Measurements from ENCODE around the gene PRKD1. TPM values are rescaled to one million over a fixed set of nuclear protein-coding genes. Genes with fewer than 3 reads are reported as not detected.

PRKD1 gene
- total RNA-seq, 2 experiments from 2014 or later: not detected

DNA sequence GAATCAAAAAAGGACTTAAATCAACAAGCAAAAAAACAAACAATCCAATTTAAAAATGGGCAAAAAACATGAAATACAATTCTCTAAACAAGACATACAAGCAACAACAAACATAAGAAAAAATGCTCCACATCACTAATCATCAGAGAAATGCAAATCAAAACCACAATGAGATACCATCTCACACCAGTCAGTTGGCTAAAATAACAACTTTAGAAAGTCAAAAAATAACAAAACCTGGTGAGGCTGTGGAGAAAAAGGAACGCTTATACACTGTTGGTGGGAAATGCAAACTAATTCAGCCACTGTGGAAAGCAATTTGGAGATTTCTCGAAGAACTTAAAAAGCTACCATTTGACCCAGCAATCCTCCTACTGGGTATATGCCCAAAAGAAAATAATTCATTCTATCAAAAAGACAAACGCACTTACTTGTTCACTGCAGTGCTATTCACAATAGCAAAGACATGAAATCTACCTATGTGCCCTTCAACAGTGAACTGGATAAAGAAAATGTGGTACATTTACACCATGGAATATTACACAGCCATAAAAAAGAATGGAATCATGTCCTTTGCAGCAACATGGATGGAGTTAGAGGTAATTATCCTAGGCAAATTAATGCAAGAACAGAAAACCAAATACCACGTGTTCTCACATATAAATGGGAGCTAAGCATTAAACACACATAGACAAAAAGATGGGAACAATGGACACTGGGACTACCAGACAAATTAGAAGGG lies 26.9 kb downstream of the PRKD1 start:
- ATAC-seq (ENCODE audit: poor library complexity) (no peak), DNase-seq (no peak)
- H3K4me1 Mint-ChIP-seq (ENCODE audit: low read depth): no peaks in the 10 kb centered on the region
- ChIA-PET POLR2A (no interaction called here), CTCF (no interaction called here)
- no peaks in the 10 kb centered on the region for H3K9me3 ChIP-seq (ENCODE audit: control insufficient read depth in 1 of 2, insufficient read depth in 1 of 2, low read length in 2 of 2)
- H3K27ac Mint-ChIP-seq: no peak overlapping the region
- H3K27ac ChIP-seq (ENCODE audit: low read depth in 1 of 2, low read length in 2 of 2): no peak overlapping the region
- H3K27me3 ChIP-seq (ENCODE audit: control insufficient read depth in 1 of 2, insufficient read depth in 2 of 2, low read length in 2 of 2): no peaks in the 10 kb centered on the region
- H3K9me3 Mint-ChIP-seq: no peaks in the 10 kb centered on the region
- H3K4me3 Mint-ChIP-seq: no peak overlapping the region
- TF ChIP-seq, protein P1, sequence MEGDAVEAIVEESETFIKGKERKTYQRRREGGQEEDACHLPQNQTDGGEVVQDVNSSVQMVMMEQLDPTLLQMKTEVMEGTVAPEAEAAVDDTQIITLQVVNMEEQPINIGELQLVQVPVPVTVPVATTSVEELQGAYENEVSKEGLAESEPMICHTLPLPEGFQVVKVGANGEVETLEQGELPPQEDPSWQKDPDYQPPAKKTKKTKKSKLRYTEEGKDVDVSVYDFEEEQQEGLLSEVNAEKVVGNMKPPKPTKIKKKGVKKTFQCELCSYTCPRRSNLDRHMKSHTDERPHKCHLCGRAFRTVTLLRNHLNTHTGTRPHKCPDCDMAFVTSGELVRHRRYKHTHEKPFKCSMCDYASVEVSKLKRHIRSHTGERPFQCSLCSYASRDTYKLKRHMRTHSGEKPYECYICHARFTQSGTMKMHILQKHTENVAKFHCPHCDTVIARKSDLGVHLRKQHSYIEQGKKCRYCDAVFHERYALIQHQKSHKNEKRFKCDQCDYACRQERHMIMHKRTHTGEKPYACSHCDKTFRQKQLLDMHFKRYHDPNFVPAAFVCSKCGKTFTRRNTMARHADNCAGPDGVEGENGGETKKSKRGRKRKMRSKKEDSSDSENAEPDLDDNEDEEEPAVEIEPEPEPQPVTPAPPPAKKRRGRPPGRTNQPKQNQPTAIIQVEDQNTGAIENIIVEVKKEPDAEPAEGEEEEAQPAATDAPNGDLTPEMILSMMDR (IDR thresholded peaks at IDR 0.05): no peak
- H3K27me3 Mint-ChIP-seq: no peaks in the 10 kb centered on the region
- H3K4me1 ChIP-seq (ENCODE audit: insufficient read depth, low read length): no peaks in the 10 kb centered on the region
- H3K36me3 Mint-ChIP-seq (ENCODE audit: low read depth): no peaks in the 10 kb centered on the region
- H3K36me3 ChIP-seq (ENCODE audit: insufficient read depth, low read length): no peaks in the 10 kb centered on the region
- no peak overlapping the region for H3K4me3 ChIP-seq (ENCODE audit: low read length)
- intact Hi-C loops (cut with DNase I, micrococcal nuclease): no loop called here

DNA sequence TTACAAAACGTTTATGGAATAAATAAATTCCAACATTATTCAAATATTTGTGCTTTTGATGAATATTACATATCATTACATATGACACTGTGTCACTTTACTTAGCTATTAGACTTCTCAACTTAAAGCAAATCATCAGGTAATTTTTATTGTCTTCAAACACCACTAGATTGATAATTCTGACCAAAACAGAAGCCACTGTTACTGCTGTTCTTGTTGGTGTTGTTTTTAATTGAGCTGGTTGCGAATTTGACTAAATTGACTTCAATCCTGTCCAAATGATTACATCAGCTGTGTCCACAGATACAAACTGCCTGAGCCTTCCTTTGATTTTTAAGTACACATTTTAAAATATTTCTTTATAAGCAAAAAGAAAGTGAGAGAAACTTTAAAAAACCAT lies 29.2 kb downstream of the PRKD1 start:
- Mint-ChIP-seq H3K27ac (no peak overlapping the region), H3K9me3 (no peaks in the 10 kb centered on the region), H3K4me1 (ENCODE audit: low read depth) (no peaks in the 10 kb centered on the region), H3K36me3 (ENCODE audit: low read depth) (no peaks in the 10 kb centered on the region), H3K27me3 (no peaks in the 10 kb centered on the region), H3K4me3 (no peak overlapping the region)
- H3K9me3 ChIP-seq (ENCODE audit: control insufficient read depth in 1 of 2, insufficient read depth in 1 of 2, low read length in 2 of 2): peaks cover 0 to 4% of the 10 kb centered on the region in 2 experiments
- ATAC-seq (ENCODE audit: poor library complexity): no peak
- H3K27ac ChIP-seq (ENCODE audit: low read depth in 1 of 2, low read length in 2 of 2): no peak overlapping the region
- CTCF ChIA-PET: no interaction called here
- POLR2A ChIA-PET: no interaction called here
- no peak for DNase-seq
- TF ChIP-seq, protein P1 (IDR thresholded peaks at IDR 0.05): no peak
- H3K4me1 ChIP-seq (ENCODE audit: insufficient read depth, low read length): no peaks in the 10 kb centered on the region
- no peak overlapping the region for H3K4me3 ChIP-seq (ENCODE audit: low read length)
- intact Hi-C loops (cut with DNase I, micrococcal nuclease): no loop called here
- H3K36me3 ChIP-seq (ENCODE audit: insufficient read depth, low read length): no peaks in the 10 kb centered on the region
- no peaks in the 10 kb centered on the region for H3K27me3 ChIP-seq (ENCODE audit: control insufficient read depth in 1 of 2, insufficient read depth in 2 of 2, low read length in 2 of 2)

DNA sequence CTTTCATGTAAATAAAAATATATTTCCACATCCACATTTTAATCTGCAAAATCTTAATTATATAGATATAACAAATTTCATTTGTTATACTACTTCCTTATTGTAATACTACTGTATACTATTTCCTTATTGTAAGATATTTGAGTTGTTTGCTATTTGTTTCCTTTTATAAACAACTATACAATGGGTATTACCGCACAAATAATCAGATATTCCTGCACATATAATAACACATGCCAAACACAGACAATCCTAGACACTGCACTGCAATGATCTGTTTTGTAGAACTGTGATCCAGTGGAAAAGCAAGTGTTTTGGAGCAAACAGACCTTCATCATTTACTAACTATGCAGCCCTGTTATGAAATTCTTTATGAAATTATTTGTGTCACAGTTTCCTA lies 30.5 kb downstream of the PRKD1 start:
- POLR2A ChIA-PET: no interaction called here
- no peaks in the 10 kb centered on the region for H3K9me3 Mint-ChIP-seq
- no peak overlapping the region for H3K4me3 Mint-ChIP-seq

More for the DNA sequence above, 30.5 kb downstream of the PRKD1 start:
- TF ChIP-seq, protein P1 (IDR thresholded peaks at IDR 0.05): no peak
- no peaks in the 10 kb centered on the region for H3K4me1 Mint-ChIP-seq (ENCODE audit: low read depth)
- no peak overlapping the region for H3K4me3 ChIP-seq (ENCODE audit: low read length)
- H3K36me3 ChIP-seq (ENCODE audit: insufficient read depth, low read length): no peaks in the 10 kb centered on the region
- no peaks in the 10 kb centered on the region for H3K27me3 ChIP-seq (ENCODE audit: control insufficient read depth in 1 of 2, insufficient read depth in 2 of 2, low read length in 2 of 2)
- intact Hi-C loops (cut with DNase I, micrococcal nuclease): no loop called here
- no peaks in the 10 kb centered on the region for H3K36me3 Mint-ChIP-seq (ENCODE audit: low read depth)
- ATAC-seq (ENCODE audit: poor library complexity) (no peak), DNase-seq (no peak)
- no peak overlapping the region for H3K27ac ChIP-seq (ENCODE audit: low read depth in 1 of 2, low read length in 2 of 2)
- CTCF ChIA-PET: interaction anchor here (0.6 kb wide), 1 partner anchor 19 kb away, joined by 3 read pairs; no protein-coding TSS in a partner anchor
- H3K9me3 ChIP-seq (ENCODE audit: control insufficient read depth in 1 of 2, insufficient read depth in 1 of 2, low read length in 2 of 2): peaks cover 0 to 4% of the 10 kb centered on the region in 2 experiments
- no peaks in the 10 kb centered on the region for H3K27me3 Mint-ChIP-seq
- no peak overlapping the region for H3K27ac Mint-ChIP-seq
- H3K4me1 ChIP-seq (ENCODE audit: insufficient read depth, low read length): no peaks in the 10 kb centered on the region
